Testis (tissue), 3 donors: ENCODE measurements around the gene RASA2. TPM values are rescaled to one million over a fixed set of nuclear protein-coding genes. Genes with fewer than 3 reads are reported as not detected.

Source experiments
- DNase-seq: peaks from one replicate; pipeline ENCODE4 v3.0.0-alpha.2; 2019
- H3K27ac ChIP-seq, 2 donors: fragments of 200-600 bp; sonication (generic); one replicate each; pipeline ENCODE4 v1.5.1; 2019
- H3K27me3 ChIP-seq: fragments of 200-600 bp; sonication (generic); one replicate; pipeline ENCODE4 v1.5.1; 2019
- H3K36me3 ChIP-seq: fragments of 200-600 bp; sonication (generic); one replicate; pipeline ENCODE4 v1.5.1; 2017; ENCODE audit warnings: low read depth; ENCODE audit errors: missing control alignments
- H3K4me1 ChIP-seq: fragments of 200-600 bp; sonication (generic); one replicate; pipeline ENCODE4 v1.5.1; 2019
- H3K4me3 ChIP-seq, 2 donors: fragments of 200-600 bp; sonication (generic); one replicate each; pipeline ENCODE4 v1.5.1; 2017 to 2019
- H3K9me3 ChIP-seq: fragments of 200-600 bp; sonication (generic); one replicate; pipeline ENCODE4 v1.5.1; 2017
- CTCF ChIP-seq, 3 experiments: fragments of 450-650 bp in 2 of 3; fragments of 200-600 bp in 1 of 3; sonication (generic) in 1 of 3; IDR thresholded peaks; one replicate each; pipeline ENCODE4 v1.5.1; 2016 to 2019; ENCODE audit warnings: antibody characterized with exemption in 3 of 3, mild to moderate bottlenecking in 2 of 3, moderate library complexity in 1 of 3
- POLR2A ChIP-seq: fragments of 450-650 bp; IDR thresholded peaks from one replicate; pipeline ENCODE4 v1.6.1; 2017; ENCODE audit warnings: antibody characterized with exemption, mild to moderate bottlenecking, moderate library complexity
- WGBS, 2 donors: methylation state at CpG; one replicate each; pipeline ENCODE4 v1.1.5; 2018; 5-methylcytosine and 5-hydroxymethylcytosine counted together
- intact Hi-C: fragments of 100-400 bp; cut with DNase I; formaldehyde crosslinking; loops from one replicate; pipeline ENCODE4 v1.15.1; 2023; ENCODE audit warnings: low total_unique reads
- polyA plus RNA-seq: library from polyadenylated mRNA; stranded (reverse); fragments of 350-450 nt; fragmentation: Illumina TruSeq; extraction: RNeasy Lipid Tissue Mini Kit (QIAGEN cat#74804); gene quantifications from one replicate; pipeline ENCODE4 v1.2.3, GENCODE V29; 2014; ENCODE audit warnings: low read depth, low replicate concordance; ENCODE audit not compliant: insufficient read depth
- total RNA-seq, 2 donors: library from RNA; depleted of rRNA; stranded (reverse); fragments of >200 nt; gene quantifications; one replicate each; pipeline ENCODE4 v1.2.3, GENCODE V29; 2016

The RASA2 gene
- total and polyA plus RNA-seq, 3 donors from 2014 or later = 16.2 to 18.3 (median 18.2) TPM

- no peak for TF ChIP-seq POLR2A
- no peak for TF ChIP-seq CTCF (IDR thresholded peaks at IDR 0.05)
- no peak for DNase-seq
- Histone ChIP-seq H3K4me3 (no peak overlapping the region), H3K9me3 (no peaks in the 10 kb centered on the region), H3K27ac (no peak overlapping the region), H3K4me1 (peaks cover 4% of the 10 kb centered on the region), H3K36me3 (no peaks in the 10 kb centered on the region), H3K27me3 (no peaks in the 10 kb centered on the region)
- 85 to 94% methylated on average over 2 of the region's 2 CpGs for WGBS, 2 donors
- intact Hi-C loops = no loop called here
Measured at GRCh38 chr3:141540531-141540930, 53.7 kb downstream of the RASA2 start.

GRCh38 chr3:141542202-141542969 lies 55.6 kb downstream of the RASA2 start:
- Histone ChIP-seq H3K9me3 (no peaks in the 10 kb centered on the region), H3K27ac (no peak overlapping the region), H3K27me3 (no peaks in the 10 kb centered on the region), H3K4me1 (no peaks in the 10 kb centered on the region), H3K36me3 (no peaks in the 10 kb centered on the region), H3K4me3 (no peak overlapping the region)
- TF ChIP-seq CTCF (IDR thresholded peaks at IDR 0.05) (no peak), POLR2A (no peak)
- no peak for DNase-seq
- 96 to 97% methylated on average over 2 of the region's 2 CpGs for WGBS, 2 donors
- intact Hi-C loops = no loop called here

- intact Hi-C loops = no loop called here
- Histone ChIP-seq H3K27me3 (no peaks in the 10 kb centered on the region), H3K4me3 (no peak overlapping the region), H3K9me3 (no peaks in the 10 kb centered on the region), H3K4me1 (no peaks in the 10 kb centered on the region), H3K27ac (no peak overlapping the region), H3K36me3 (no peaks in the 10 kb centered on the region)
- TF ChIP-seq CTCF (IDR thresholded peaks at IDR 0.05) (peak in 1 of 3 experiments; percentile 45), POLR2A (no peak)
- no peak for DNase-seq
Measured at GRCh38 chr3:141542989-141543388, 56.2 kb downstream of the RASA2 start.

GRCh38 chr3:141544697-141545096 lies 57.9 kb downstream of the RASA2 start:
- TF ChIP-seq CTCF (IDR thresholded peaks at IDR 0.05) = no peak
- TF ChIP-seq POLR2A = no peak
- WGBS, 2 donors = 77 to 86% methylated on average over 6 of the region's 6 CpGs

GRCh38 chr3:141546081-141546480 lies 59.3 kb downstream of the RASA2 start:
- H3K27ac ChIP-seq = no peak overlapping the region
- H3K36me3 ChIP-seq = no peaks in the 10 kb centered on the region
- no peaks in the 10 kb centered on the region for H3K27me3 ChIP-seq
- no peak for TF ChIP-seq POLR2A
- no peak for TF ChIP-seq CTCF (IDR thresholded peaks at IDR 0.05)
- H3K9me3 ChIP-seq = no peaks in the 10 kb centered on the region
- intact Hi-C loops = no loop called here
- 93 to 99% methylated on average over 3 of the region's 3 CpGs for WGBS, 2 donors
- H3K4me1 ChIP-seq = no peaks in the 10 kb centered on the region
- H3K4me3 ChIP-seq = no peak overlapping the region
- DNase-seq = no peak

More at GRCh38 chr3:141544697-141545096, 57.9 kb downstream of the RASA2 start:
- Histone ChIP-seq H3K9me3 (no peaks in the 10 kb centered on the region), H3K27me3 (no peaks in the 10 kb centered on the region), H3K4me3 (no peak overlapping the region), H3K27ac (no peak overlapping the region), H3K4me1 (no peaks in the 10 kb centered on the region), H3K36me3 (no peaks in the 10 kb centered on the region)
- intact Hi-C loops = no loop called here
- DNase-seq = no peak
